NCI-H2107 (cell line): ENCODE measurements around the gene ARHGAP9.
A peak's percentile ranks its signal among the peaks of the same experiment; 100 is the strongest.
"Not testable (repeated sequence)": the region's sequence is repeated elsewhere in the genome, so short reads cannot be mapped to it uniquely, and the experiment has no call there.

ENCODE experiments used
- DNase-seq: peaks from one replicate; lab custom pipeline; 2025; lab: John Stamatoyannopoulos, UW

ARHGAP9 gene

DNA sequence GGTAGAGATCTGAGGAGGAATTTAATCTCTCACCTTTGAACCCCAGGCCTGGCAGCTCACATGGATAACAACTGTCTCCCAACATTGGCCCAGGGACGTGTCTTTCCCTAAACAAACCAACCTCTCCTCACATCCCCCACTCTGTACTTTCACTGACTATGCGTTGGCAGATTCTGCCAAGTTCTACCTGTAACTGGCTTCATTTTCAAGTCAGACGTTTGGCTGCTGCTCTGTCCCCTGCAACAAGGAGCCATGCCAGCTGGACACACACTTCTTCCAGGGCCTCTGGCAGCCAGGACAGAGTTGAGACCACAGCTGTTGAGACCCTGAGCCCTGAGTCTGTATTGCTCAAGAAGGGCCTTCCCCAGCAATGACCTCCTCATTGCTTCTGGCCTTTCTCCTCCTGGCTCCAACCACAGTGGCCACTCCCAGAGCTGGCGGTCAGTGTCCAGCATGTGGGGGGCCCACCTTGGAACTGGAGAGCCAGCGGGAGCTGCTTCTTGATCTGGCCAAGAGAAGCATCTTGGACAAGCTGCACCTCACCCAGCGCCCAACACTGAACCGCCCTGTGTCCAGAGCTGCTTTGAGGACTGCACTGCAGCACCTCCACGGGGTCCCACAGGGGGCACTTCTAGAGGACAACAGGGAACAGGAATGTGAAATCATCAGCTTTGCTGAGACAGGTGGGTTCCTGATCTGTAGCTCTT is 45.0 kb downstream of the ARHGAP9 start, which contains the start of gene INHBC:
INHBC (plus strand) TSS at position 268 of the 707 bp plus-strand sequence; CDS start at position 371, 103 bp downstream.
- no peak for DNase-seq

DNA sequence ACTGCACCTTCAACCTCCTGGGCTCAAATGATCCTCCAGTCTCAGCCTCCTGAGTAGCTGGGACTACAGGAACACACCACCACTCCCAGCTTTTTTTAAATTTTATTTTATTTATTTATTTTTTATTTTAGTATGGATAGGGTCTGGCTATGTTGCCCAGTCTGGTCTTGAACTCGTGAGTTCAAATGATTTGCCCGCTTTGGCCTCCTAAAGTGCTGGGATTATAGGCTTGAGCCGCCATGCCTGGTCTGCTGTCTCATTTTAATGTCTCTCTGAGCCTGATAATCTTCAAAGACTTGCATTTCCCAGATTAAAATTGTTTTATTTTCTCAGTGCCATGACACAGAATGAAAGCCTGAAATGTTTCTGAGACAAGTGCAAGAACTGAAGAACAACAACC is 46.3 kb downstream of the ARHGAP9 start:
- no peak for DNase-seq

DNA sequence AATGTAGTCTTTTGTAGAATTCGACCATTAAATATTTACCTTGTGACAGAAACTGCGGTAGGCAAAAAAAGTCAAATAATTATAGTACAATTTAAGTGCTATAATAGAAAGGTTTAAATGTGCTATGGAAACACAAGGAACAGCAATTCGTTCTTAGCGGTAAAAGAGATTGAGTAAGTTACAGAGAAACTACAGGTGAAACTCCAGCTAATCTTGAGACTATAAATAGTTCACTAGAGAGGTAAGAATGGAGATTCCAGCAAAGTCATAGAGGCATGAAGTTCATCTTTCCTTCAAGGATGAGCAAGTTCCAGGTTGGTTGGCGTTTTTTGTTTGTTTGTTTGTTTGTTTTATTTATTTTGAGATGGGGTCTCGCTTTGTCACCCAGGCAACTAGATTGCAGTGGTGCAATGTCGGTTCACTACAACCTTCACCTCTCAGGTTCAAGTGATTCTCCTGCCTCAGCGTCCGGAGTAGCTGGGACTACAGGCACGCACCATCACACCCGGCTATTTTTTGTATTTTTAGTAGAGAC is 47.9 kb downstream of the ARHGAP9 start:
- no peak for DNase-seq

DNA sequence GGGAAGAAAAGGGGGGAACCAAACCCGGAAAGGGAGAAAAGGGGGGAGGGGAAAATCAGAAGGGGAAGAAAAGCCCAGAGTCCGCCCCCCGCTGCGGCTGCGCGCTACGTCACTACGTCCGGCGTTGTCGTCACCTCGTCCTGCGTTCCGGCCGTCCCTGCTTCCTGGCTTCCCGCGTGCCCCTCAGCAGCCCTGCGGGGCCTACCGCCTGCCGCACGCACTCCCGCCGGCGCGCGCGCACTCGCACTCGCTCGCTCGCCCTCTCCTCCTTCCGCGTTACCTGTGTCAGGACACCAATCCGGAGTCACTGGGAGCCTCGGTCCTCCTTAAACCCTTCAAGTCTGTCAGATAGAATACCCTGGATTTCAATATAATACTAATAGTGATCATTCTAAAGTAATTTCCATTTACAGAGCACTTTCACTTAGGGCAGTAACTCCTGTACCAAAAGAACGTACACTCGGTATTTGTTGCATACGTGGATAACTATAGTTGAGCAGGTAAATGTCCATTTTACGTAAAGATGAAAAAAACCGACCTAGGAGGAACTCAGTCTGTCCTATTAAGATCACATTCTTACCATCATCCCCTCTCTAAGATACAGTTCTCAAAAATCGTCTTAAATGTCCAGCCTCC is 48.6 kb downstream of the ARHGAP9 start, which contains the start of gene R3HDM2:
R3HDM2 (minus strand) TSS at position 113 of the 636 bp plus-strand sequence. CDS start 120,615 bp downstream, outside the sequence.
- DNase-seq: peak; percentile 92

DNA sequence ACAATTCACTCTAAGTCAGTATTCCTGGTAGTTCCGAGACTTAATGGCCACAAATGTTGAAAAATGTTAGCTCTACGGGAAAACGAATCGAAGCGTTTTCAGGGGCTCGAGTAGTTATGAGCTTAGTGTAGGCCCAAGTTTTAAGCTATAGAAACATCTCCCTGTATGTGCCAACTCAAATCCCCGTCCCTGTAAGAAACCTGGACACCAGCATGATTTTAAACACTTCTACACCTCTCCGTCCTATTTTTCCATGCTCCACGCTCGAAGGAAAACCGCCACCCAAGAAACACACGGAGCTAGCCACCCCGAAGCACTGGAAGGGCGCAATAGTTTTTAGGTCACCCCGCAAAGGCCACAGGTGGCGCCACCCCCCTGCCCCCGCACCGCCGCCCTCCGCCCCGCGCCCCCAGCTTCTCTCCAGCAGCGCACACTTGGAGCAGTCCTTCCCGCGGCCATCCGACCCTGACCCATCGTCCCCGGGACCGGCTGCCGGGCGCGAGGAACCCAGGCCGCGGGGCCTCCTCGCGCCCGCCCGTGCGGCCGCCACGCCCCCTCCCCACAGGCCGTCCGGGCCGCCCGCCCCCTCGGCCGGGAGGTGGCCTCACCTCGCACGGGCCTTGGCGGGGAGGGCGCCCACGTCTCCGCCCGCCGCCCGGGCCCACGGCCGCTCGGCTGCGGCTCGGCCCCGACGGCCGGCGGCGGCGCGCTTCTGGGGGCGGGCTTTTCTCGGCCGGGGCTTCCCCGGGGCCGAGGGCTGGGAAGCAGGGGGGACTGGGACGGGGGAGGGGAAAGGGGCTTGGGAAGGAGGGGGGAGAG is 49.3 kb downstream of the ARHGAP9 start:
- DNase-seq: no peak

DNA sequence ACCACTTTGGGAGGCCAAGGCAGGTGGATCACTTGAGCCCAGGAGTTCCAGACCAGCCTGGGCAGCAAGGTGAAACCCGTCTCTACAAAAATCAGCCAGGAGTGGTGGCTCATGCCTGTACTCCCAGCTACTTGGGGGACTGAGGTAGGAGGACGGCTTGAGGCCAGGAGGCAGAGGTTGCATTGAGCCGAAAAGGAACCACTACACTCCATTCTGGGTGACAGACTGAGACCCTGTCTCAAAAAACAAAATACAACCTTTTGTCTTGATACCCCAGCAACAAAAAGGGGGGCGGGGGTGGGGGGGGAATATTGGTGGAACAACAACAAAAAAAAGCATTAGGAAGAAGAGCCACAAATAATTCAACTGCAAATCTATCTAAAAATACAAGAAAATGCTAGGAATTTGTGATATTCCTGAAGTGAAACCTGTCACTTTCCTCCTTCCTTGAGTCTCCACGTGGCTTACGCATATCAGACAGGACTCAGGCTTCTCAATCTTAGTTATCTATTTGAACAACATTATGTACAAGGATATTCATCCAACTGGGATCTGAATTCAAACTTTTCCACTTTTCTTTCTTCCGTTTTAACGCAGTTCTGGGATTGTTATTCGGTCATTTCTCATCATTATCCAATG is 50.1 kb downstream of the ARHGAP9 start:
- DNase-seq: no peak

DNA sequence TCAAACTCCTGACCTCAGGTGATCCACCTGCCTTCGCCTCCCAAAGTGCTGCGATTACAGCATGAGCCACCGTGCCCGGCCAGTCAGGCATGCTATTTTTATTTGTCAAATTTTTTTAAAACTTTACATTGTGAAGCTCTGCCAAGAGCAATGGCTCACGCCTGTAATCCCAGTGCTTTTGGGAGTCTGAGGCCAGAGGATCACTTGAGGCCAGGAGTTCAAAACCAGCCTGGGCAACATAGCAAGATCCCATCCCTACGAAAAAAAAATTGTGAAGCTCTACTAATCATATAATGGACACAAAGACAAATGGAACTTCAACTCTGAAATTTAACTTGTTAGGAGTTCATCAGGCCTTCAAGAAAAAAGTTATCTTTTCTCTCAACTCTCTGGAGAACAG is 50.7 kb downstream of the ARHGAP9 start:
- no peak for DNase-seq

DNA sequence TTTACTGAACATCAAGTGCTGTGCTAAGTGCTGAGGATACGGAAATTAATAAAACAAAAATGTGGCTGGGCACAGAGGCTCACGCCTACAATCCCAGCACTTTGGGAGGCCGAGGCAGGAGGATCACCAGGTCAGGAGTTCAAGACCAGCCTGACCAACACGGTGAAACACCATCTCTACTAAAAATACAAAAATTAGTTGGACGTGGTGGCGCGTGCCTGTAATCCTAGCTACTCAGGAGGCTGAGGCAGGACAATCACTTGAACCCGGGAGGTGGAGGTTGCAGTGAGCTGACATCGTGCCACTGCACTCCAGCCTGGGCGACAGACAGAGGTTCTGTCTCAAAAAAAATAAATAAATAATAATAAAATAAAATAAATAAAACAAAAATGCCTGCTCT is 52.7 kb downstream of the ARHGAP9 start:
- DNase-seq: not testable (repeated sequence)
